Mucosa of rectum (tissue), 2 donors: ENCODE results near the gene CD163.

Experiments used
- H3K27ac ChIP-seq, 2 donors: one replicate each; pipeline ENCODE4 v1.7.0; 2013; ENCODE audit warnings: inconsistent platforms in 2 of 2, low read depth in 2 of 2, low read length in 2 of 2
- H3K27me3 ChIP-seq, 2 donors: one replicate each; pipeline ENCODE4 v1.7.0; 2013; ENCODE audit warnings: low read length in 2 of 2; ENCODE audit not compliant: control insufficient read depth in 2 of 2, insufficient read depth in 2 of 2
- H3K36me3 ChIP-seq, 2 donors: one replicate each; pipeline ENCODE4 v1.7.0; 2013; ENCODE audit warnings: low read length in 2 of 2; ENCODE audit not compliant: control insufficient read depth in 2 of 2, insufficient read depth in 2 of 2
- H3K4me1 ChIP-seq, 2 donors: one replicate each; pipeline ENCODE4 v1.7.0; 2013; ENCODE audit warnings: low read length in 2 of 2, mild to moderate bottlenecking in 1 of 2; ENCODE audit not compliant: control insufficient read depth in 2 of 2, insufficient read depth in 2 of 2
- H3K4me3 ChIP-seq, 2 donors: one replicate each; pipeline ENCODE4 v1.7.0; 2013; ENCODE audit warnings: low read length in 2 of 2
- H3K9ac ChIP-seq, 2 donors: one replicate each; pipeline ENCODE4 v1.7.0; 2013; ENCODE audit warnings: low read length in 2 of 2, low read depth in 1 of 2, mild to moderate bottlenecking in 1 of 2
- H3K9me3 ChIP-seq, 2 donors: one replicate each; pipeline ENCODE4 v1.7.0; 2013; ENCODE audit warnings: low read length in 2 of 2; ENCODE audit not compliant: control insufficient read depth in 2 of 2
- donor health status: healthy.
- donor health status: Normal muscosa, but diverticular disease.

The CD163 gene

GRCh38 chr12:7497661-7498060 is 5.9 kb downstream of the CD163 start:
- Histone ChIP-seq H3K36me3 (no peaks in the 10 kb centered on the region), H3K4me1 (no peaks in the 10 kb centered on the region), H3K9me3 (no peaks in the 10 kb centered on the region), H3K27ac (no peak overlapping the region), H3K27me3 (no peaks in the 10 kb centered on the region), H3K4me3 (no peak overlapping the region), H3K9ac (no peak overlapping the region)

- no peaks in the 10 kb centered on the region for H3K9me3 ChIP-seq
These were observed 7.1 kb downstream of the CD163 start for GRCh38 chr12:7496451-7496850.

GRCh38 chr12:7495136-7495535 is 8.4 kb downstream of the CD163 start:
- no peak overlapping the region for H3K27ac ChIP-seq
- H3K4me1 ChIP-seq, result no peaks in the 10 kb centered on the region
- no peaks in the 10 kb centered on the region for H3K27me3 ChIP-seq
- H3K9me3 ChIP-seq, result no peaks in the 10 kb centered on the region
- H3K36me3 ChIP-seq, result no peaks in the 10 kb centered on the region
- H3K9ac ChIP-seq, result no peak overlapping the region
- H3K4me3 ChIP-seq, result no peak overlapping the region

More at GRCh38 chr12:7496451-7496850, 7.1 kb downstream of the CD163 start:
- H3K4me3 ChIP-seq, result no peak overlapping the region
- H3K27me3 ChIP-seq, result no peaks in the 10 kb centered on the region
- no peaks in the 10 kb centered on the region for H3K4me1 ChIP-seq
- H3K9ac ChIP-seq, result no peak overlapping the region
- no peak overlapping the region for H3K27ac ChIP-seq
- H3K36me3 ChIP-seq, result no peaks in the 10 kb centered on the region

- H3K27me3 ChIP-seq, result no peaks in the 10 kb centered on the region
- no peak overlapping the region for H3K4me3 ChIP-seq
- no peaks in the 10 kb centered on the region for H3K4me1 ChIP-seq
- no peak overlapping the region for H3K9ac ChIP-seq
- no peak overlapping the region for H3K27ac ChIP-seq
- H3K9me3 ChIP-seq, result no peaks in the 10 kb centered on the region
- H3K36me3 ChIP-seq, result no peaks in the 10 kb centered on the region
These were observed 10.6 kb downstream of the CD163 start for GRCh38 chr12:7493006-7493405.

- Histone ChIP-seq H3K9me3 (no peaks in the 10 kb centered on the region), H3K36me3 (no peaks in the 10 kb centered on the region), H3K4me1 (no peaks in the 10 kb centered on the region)
These were observed 17.1 kb downstream of the CD163 start for GRCh38 chr12:7486512-7486911.

GRCh38 chr12:7485095-7485494 is 18.5 kb downstream of the CD163 start:
- Histone ChIP-seq H3K4me3 (no peak overlapping the region), H3K36me3 (no peaks in the 10 kb centered on the region), H3K27me3 (no peaks in the 10 kb centered on the region), H3K9me3 (no peaks in the 10 kb centered on the region), H3K4me1 (no peaks in the 10 kb centered on the region), H3K27ac (no peak overlapping the region), H3K9ac (no peak overlapping the region)

More at GRCh38 chr12:7486512-7486911, 17.1 kb downstream of the CD163 start:
- Histone ChIP-seq H3K27ac (no peak overlapping the region), H3K27me3 (no peaks in the 10 kb centered on the region), H3K9ac (no peak overlapping the region), H3K4me3 (no peak overlapping the region)

- no peaks in the 10 kb centered on the region for H3K27me3 ChIP-seq
- H3K27ac ChIP-seq, result no peak overlapping the region
- H3K36me3 ChIP-seq, result no peaks in the 10 kb centered on the region
- no peak overlapping the region for H3K9ac ChIP-seq
- H3K4me1 ChIP-seq, result no peaks in the 10 kb centered on the region
- H3K9me3 ChIP-seq, result no peaks in the 10 kb centered on the region
- H3K4me3 ChIP-seq, result no peak overlapping the region
These were observed 20.2 kb downstream of the CD163 start for GRCh38 chr12:7483343-7483742.

GRCh38 chr12:7479771-7480170 is 23.8 kb downstream of the CD163 start:
- H3K36me3 ChIP-seq, result no peaks in the 10 kb centered on the region
- no peak overlapping the region for H3K9ac ChIP-seq
- no peaks in the 10 kb centered on the region for H3K4me1 ChIP-seq
- no peak overlapping the region for H3K4me3 ChIP-seq
- no peaks in the 10 kb centered on the region for H3K27me3 ChIP-seq
- no peak overlapping the region for H3K27ac ChIP-seq
- no peaks in the 10 kb centered on the region for H3K9me3 ChIP-seq

GRCh38 chr12:7472060-7472459 is 31.5 kb downstream of the CD163 start:
- H3K4me1 ChIP-seq, result no peaks in the 10 kb centered on the region
- no peaks in the 10 kb centered on the region for H3K9me3 ChIP-seq
- H3K4me3 ChIP-seq, result no peak overlapping the region
- H3K27me3 ChIP-seq, result no peaks in the 10 kb centered on the region
- no peak overlapping the region for H3K27ac ChIP-seq
- no peak overlapping the region for H3K9ac ChIP-seq
- no peaks in the 10 kb centered on the region for H3K36me3 ChIP-seq

- H3K9me3 ChIP-seq, result no peaks in the 10 kb centered on the region
- no peaks in the 10 kb centered on the region for H3K36me3 ChIP-seq
- H3K27me3 ChIP-seq, result no peaks in the 10 kb centered on the region
- H3K27ac ChIP-seq, result no peak overlapping the region
- H3K9ac ChIP-seq, result no peak overlapping the region
- H3K4me1 ChIP-seq, result no peaks in the 10 kb centered on the region
- no peak overlapping the region for H3K4me3 ChIP-seq
These were observed 43.0 kb downstream of the CD163 start for GRCh38 chr12:7460375-7461259.
